Fibroblast of the conjunctiva (primary cell): ENCODE measurements around the gene FRMD8.
"Not testable (repeated sequence)": the region's sequence is repeated elsewhere in the genome, so short reads cannot be mapped to it uniquely, and the experiment has no call there.

ENCODE experiments used
- DNase-seq: peaks from one replicate; pipeline ENCODE4 v3.0.0-alpha.2; 2010; ENCODE audit warnings: low read depth

Gene FRMD8

DNA sequence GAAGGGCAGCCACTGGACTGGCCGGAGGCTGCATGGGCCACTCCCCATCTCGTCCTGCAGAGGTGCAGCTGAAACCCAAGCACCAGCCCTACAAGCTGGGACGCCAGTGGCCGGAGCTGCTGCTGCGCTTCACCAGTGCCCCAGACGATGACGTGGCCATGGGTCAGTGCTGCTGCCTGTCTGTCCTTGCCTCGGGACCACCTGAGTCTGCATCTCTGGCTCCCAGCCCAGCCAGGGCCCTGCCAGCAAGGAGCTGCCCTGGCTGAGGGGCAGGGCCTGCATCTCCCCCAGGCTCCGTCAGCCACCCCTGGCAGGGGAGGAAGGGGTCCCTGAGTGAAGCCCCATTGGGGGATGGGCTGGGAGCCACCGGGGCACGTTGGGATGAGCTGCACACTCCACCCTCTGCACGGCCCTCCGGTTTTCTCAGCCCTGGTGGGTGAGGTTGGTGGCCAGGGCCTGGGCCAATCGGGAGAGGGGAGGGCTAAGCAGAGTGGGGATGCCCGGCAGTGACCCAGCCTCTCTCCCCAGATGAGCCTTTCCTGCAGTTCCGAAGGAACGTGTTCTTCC lies 7.2 kb downstream of the FRMD8 start:
- DNase-seq: no peak

- DNase-seq: no peak
Measured at GRCh38 chr11:65394125-65394536, 7.7 kb downstream of the FRMD8 start.

GRCh38 chr11:65395961-65396530 lies 9.6 kb downstream of the FRMD8 start:
- no peak for DNase-seq

- DNase-seq: no peak
Measured at GRCh38 chr11:65396769-65397745, 10.6 kb downstream of the FRMD8 start.

DNA sequence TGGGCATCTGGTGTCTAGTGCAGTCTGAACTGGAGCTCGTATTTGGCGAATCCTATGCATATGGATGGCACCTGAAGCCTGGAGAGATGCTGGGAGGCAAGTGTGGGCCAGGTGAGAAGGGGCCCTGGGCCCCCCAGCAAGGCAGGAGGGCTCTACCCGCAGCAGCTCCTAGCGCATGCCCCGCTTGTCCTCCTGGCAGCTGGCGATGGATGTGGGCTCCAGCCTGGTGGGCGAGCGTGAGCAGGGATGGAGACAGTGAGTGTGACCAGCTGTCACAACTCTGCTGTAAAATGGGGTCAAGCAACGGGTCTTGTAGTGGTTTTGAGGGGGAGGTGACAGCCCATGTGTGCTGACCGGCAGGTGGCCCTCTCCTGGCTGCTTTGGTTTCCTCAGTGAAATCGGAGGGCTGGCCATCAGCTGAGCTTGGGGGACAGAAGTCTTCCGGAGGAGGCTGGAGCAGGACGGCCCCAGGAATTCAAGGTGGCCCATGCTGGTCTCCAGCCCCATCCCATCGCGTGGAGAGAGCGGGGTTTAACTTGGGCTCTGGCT lies 12.0 kb downstream of the FRMD8 start:
- DNase-seq: no peak

DNA sequence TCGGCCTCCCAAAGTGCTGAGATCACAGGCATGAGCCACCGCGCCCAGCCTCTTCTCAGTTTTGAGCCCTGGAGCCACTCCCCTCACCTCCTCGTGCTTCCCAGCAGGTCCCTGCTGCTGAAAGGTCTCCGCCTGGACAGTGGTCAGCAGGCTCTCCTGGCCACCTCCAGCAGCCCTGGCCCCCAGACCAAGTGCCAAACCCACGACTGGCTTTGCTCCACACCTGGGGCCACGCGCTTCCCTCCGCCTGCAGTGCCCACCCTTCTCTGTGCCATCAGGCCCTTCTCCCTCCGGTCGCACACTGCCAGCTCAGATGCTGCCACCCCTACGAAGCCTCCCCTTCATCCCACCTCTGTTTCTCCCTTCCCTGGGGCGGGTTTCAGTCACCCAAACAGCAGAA lies 12.8 kb downstream of the FRMD8 start:
- DNase-seq: no peak

DNA sequence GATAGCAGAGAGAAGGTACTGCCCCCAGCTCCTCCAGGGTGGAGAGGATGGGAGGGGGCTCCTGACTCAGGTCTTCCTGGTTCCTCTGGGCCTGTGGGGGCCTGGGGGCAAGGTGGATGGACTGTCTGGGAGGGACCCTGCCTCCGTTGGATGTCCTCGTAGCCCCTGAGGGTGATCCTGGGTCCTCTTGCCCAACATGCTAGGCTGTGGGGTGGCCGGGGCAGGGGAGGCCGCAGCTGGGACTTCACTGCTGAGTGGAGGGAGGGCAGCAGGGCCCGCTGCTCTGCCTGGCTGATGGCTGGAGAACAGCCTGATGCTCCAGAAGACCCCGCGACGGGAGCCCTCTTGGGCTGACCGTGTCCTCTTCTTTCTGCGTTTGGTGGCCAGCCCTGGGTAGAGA lies 13.4 kb downstream of the FRMD8 start:
- DNase-seq: no peak

GRCh38 chr11:65400307-65401072 lies 14.1 kb downstream of the FRMD8 start:
- DNase-seq: no peak

DNA sequence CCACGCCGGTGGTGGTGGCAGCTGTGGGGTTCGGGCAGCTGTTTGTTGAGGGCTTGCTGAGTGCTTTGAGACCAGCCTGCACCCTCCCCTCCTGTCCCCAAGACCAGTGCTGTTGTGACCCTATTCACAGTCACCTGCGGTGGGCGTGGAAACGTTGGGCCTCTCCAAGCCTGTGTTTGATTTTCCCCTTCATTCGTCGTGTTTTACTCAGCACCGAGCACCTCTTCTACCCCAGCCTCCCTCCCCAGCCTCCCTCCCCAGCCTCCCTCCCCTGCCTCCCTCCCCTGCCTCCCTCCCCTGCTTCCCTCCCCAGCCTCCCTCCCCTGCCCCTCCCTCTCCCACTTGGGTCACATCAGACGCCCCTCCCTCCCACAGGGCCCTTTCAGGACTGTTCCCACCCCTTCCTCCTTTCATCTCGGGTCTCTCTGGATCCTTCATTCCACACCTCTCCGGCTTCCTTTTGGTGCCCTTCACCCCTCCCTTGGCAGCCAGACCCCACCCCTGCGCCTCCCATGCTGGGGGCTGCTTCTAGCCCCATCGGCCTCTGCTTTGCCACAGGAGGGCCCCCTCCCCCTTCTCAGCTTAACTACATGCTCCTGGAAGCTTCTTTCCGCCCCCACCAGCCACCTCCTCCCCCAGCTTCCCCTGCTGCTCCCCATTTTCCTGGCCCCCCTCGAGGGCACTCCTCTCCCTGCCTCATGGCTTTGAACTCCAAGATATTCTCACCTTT lies 14.8 kb downstream of the FRMD8 start:
- no peak for DNase-seq

GRCh38 chr11:65401803-65402248 lies 15.4 kb downstream of the FRMD8 start:
- no peak for DNase-seq

GRCh38 chr11:65402790-65403189 lies 16.4 kb downstream of the FRMD8 start:
- DNase-seq: no peak

- DNase-seq: no peak
Measured at GRCh38 chr11:65403607-65404121, 17.2 kb downstream of the FRMD8 start.

DNA sequence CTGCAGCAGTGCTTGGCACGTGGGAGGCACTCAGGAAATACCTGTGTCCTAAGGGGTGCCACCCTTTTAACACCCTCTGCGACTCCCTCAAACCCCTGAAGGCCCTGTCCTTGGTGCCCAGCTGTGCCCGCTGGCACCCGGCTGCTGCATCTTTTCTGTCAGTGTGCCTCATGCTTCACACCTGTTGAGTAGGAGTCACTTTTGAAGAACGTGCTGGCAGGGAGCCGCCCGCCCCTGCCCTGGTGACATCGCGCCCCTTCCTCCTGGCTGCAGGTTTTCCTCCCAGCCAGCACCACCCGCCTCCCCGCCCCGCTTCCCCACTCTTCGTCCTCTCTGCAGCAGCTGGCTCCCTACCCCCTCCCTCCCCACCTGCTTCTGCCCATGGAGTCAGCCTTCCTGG lies 17.8 kb downstream of the FRMD8 start:
- no peak for DNase-seq

- DNase-seq: no peak
Measured at GRCh38 chr11:65404638-65405339, 18.4 kb downstream of the FRMD8 start.

- DNase-seq: no peak
Measured at GRCh38 chr11:65410936-65411680, 24.7 kb downstream of the FRMD8 start.

DNA sequence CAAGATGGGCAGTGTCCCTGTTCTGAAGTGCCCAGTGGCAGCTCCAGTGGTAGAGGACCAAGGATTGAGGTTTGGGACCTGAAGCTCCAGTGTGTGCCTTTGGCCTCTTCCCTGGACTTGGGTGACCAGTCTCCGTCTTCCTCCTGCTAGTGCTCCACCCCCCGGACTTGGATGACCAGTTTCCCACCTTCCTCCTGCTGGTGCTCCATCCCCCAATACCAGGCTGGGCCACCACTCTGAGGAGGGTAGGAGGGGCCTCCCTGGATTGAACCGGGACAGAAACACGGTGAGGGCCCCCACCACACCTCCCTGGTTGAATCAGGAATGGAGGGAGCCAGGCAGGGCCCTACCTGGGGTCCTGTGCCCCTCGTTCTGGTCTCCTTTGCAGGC lies 25.2 kb downstream of the FRMD8 start:
- DNase-seq: no peak

DNA sequence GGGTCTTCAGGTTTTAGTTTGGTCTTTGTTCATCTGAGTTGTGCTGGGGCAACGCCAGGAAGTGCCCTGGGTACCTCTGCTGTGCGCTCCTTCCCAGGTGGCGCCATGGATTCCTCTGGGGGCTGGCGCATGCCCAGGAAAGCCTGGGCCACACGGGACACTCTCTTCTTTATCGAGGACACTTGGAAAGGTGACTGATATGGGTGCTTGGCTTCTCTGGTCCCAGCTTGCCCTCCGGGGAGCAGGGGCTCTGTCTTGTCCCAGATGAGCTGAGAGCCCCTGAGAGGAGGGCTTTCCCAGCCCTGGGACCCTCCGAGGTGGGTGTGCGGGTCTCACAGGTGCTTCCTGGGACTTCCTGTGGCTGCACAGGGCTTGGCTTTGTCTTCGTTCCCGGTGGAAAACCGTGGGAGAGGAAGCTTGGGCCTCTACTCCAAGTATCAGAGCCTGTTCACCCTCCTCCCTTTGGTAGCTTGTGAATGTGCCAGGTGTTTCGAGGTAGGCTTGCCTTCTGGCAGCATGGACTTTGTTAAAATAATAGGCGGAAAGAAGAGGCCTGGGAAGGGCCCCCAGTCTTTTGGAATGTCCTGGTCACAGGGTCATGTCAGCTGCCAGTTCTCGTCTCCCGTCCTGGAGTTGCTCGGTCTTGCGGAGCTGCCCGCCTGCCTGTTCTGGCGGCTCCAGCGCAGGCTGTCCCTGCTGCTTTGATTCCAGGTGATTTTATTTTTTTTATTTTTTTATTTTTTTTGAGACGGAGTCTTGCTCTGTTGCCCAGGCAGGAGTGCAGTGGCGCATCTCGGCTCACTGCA lies 26.0 kb downstream of the FRMD8 start:
- no peak for DNase-seq

GRCh38 chr11:65413077-65413664 lies 26.7 kb downstream of the FRMD8 start:
- not testable (repeated sequence) for DNase-seq
